Glomerular visceral epithelial cell (primary cell): ENCODE data around the gene SLC38A3.

ENCODE experiments used
- DNase-seq: peaks from one replicate; pipeline ENCODE4 v3.0.0-alpha.2; 2016; ENCODE audit errors: extremely low spot score

Gene SLC38A3

GRCh38 chr3:50192124-50192523 is 12.9 kb upstream of the SLC38A3 start:
- no peak for DNase-seq

GRCh38 chr3:50192689-50193141 is 12.4 kb upstream of the SLC38A3 start:
- peak; percentile 63 for DNase-seq

- no peak for DNase-seq
Observed at GRCh38 chr3:50193286-50193685, 11.8 kb upstream of the SLC38A3 start.

- DNase-seq, result no peak
Observed at GRCh38 chr3:50193746-50194127, 11.3 kb upstream of the SLC38A3 start.

DNA sequence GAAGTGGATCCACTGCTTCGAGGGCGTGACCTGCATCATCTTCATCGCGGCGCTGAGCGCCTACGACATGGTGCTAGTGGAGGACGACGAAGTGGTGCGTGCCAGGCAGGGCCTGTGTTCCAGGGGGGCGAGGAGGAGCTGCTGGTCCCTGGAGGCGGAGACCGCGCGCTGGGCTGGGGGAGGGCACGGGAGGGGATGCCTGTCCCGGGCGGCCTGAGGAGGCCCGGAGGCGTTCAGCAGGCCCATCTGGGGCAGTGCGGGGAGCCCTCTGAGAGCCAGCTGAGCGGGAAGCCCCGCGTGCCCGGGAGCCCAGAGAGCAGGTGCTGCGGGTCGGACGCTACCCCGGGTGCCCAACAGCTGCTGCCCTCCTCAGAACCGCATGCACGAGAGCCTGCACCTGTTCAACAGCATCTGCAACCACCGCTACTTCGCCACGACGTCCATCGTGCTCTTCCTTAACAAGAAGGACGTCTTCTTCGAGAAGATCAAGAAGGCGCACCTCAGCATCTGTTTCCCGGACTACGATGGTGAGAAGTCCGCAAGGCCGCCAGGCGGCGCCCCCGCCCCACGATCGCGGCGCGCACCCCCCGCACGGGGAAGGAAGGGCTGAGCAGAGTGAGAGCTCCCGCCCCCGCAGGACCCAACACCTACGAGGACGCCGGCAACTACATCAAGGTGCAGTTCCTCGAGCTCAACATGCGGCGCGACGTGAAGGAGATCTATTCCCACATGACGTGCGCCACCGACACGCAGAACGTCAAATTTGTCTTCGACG is 10.8 kb upstream of the SLC38A3 start:
- DNase-seq, result peak; percentile 66

DNA sequence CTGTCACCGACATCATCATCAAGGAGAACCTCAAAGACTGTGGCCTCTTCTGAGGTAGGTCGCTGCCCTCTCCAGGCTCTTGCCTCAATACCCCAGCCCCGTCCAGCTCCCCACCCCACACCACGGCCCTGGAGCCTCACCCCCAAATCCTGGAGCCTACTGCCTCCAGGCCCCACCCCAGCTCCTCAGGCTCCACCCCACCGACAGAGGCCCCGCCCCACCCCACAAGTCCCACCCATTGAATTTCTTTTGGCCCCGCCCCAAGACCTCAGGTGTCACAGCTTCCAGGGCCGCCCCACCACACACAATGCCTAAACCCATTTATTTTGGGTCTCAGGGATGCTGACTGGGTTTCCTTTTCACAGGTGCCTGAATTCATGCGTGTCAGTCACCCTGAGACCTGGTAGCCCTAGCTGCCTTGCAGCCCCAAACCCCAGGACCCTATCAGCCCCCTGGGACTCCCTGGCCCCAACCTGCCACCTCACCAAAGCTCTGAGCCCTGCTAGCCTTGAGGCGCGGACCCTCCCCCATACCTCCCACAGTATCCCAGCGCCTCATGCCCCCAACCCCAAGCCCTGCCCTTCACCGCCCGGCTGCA is 10.1 kb upstream of the SLC38A3 start:
- DNase-seq, result no peak

GRCh38 chr3:50195501-50196252 is 9.4 kb upstream of the SLC38A3 start:
- DNase-seq, result no peak

DNA sequence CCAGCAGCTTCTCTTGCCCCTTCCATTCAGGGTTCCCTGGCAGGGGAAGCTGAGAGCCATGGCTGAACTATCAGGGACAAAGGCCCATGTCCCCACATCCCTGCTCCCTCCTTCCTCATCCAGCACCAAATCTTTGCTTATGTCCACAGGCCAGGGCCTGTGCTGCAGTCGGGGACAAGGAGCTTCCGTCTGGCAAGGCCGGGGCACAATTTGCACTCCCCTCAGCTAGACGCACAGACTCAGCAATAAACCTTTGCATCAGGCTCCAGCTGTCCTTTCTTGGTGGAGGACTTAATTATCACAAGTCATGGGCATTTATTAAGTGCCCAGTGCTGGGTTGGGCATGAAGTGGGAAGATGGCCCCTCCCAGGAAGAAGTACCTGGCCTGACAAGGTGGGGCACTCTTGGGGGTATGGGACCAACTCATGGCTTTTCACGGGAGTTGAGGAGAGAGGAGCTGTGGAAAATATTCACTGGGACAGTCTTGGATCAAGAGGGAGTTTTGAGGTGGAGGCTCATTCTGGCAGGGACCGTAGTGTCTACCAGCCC is 8.7 kb upstream of the SLC38A3 start:
- no peak for DNase-seq

GRCh38 chr3:50201573-50202315 is 3.3 kb upstream of the SLC38A3 start:
- no peak for DNase-seq

- DNase-seq, result no peak
Observed at GRCh38 chr3:50202353-50203112, 2.5 kb upstream of the SLC38A3 start.

DNA sequence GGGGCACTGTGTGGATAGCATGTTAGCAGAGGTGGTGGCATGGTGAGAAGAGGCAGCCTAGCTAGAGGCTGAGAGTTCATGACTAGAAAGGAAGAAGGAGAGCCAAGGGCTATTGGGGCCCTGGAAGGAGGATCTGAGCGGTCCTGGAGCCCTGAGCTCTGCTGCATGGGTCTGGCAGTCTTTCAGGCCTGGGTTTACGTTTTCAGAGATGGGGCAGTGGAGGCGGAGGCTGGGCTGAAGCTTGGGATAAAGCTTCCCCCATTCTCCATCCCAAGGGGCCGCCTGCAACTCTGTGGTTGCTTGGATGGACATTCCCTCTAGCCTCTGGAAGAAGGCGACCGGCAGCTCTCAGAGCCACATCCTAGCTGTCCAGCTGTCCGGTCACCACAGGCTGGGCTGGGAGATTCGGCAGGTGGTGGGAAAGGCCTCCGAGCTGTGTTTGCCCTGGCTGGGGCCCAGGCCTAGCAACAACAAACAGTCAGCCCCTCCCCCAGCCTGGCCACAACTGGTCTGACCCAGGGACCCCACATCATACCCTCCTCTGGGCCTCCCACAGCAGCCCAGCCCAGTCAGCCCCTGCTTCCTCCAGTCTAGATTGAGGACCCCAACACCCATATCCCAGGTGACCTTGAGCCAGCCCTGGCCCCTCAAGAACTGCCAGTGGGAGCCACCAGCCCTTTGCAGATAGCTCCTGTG is 1.8 kb upstream of the SLC38A3 start:
- DNase-seq, result no peak

GRCh38 chr3:50203809-50204803 is 965 bp upstream of the SLC38A3 start:
- no peak for DNase-seq

DNA sequence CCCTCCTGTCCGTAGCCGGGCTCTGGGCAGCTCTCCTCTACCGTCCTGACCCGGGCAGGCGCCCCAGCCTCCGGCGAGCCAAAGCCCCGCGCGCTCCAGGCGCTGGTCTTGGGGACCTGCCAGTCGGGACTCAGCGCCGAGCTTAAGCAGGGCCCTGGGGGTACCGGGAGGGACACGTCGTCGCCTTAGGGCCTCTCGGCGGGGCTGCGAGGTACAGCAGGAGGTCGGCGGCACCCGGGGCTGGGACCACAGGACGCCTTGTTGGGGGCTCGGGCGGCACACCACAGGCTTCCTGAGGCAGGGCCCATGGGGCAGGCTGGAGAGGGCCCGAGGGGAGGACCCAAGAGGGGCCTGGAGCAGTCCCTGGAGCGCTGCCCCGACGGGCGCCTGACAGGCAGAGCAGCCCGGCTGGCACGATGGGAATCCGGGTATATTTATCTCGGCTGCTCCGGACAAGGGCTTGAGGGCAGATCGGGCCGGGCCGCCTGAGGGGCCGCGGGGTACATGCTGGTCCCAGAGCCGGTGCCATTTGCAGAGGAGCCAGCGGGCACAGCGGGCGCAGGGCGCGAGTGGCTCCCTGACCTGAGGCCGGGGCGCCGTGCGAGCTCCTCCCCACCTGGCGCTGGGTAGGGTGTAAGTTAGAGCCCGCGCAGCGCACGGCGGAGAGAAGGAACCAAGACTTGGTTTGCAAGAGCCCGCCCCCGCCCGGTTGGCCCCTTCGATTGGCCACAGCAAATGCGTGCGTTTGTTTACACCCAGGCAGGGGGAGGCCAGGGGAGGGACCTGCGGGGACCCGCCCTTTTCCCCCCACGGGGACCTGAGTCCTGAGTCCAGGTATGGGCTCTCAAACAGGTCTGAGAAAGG is 574 bp downstream of the SLC38A3 start:
- no peak for DNase-seq

DNA sequence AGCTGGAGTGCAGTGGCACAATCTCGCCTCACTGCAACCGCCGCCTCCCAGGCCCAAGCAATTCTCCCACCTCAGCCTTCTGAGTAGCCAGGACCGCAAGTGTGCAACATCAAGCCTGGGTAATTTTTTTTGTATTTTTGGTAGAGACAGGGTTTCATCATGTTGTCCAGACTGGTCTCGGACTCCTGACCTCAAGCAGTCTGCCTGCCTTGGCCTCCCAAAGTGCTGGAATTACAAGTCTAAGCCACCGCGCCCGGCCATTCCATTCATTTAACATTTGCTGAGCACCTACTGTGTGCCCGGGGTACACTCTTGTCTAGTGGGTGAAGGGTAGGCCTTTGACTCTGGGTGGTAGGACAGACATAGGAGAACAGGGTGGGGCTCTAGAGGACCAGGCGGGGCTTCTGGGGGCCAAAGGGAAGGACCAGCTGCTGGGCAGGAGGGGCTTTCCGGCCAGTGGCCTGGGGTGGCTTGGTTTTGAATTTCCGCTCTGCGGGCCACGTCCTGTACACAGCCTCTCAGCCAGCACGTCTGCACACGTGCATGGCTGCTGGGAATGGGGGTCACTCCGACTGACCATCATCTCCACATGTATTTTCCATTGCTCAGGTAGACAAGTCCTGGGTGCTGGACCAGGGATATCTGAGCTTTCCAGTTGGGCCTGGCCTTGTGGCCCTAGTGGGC is 2.4 kb downstream of the SLC38A3 start:
- no peak for DNase-seq

GRCh38 chr3:50208677-50209344 is 3.7 kb downstream of the SLC38A3 start:
- DNase-seq, result no peak

DNA sequence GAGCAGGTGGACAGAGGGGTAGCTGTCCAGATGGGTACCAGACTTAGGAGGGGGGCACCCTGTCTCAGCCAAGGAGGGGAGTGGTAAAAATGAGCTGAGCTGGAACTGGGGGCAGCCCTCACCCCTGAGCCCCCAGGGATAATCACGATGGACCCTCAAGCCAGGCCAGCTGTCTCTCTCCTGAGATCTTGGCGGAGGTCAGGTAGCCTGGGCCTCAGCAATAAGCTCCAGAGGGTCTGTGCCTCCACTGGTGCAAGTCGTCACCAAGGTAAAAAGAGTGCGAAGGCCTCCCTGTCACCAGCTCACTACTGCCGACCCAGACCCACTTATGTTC is 5.1 kb downstream of the SLC38A3 start:
- no peak for DNase-seq
